ENCODE data around the gene BNIP2. TPM values are rescaled to one million over a fixed set of nuclear protein-coding genes. Genes with fewer than 3 reads are reported as not detected.

Gene BNIP2
- total RNA-seq, 2 experiments from 2014 or later: 65.3 to 108 TPM

DNA sequence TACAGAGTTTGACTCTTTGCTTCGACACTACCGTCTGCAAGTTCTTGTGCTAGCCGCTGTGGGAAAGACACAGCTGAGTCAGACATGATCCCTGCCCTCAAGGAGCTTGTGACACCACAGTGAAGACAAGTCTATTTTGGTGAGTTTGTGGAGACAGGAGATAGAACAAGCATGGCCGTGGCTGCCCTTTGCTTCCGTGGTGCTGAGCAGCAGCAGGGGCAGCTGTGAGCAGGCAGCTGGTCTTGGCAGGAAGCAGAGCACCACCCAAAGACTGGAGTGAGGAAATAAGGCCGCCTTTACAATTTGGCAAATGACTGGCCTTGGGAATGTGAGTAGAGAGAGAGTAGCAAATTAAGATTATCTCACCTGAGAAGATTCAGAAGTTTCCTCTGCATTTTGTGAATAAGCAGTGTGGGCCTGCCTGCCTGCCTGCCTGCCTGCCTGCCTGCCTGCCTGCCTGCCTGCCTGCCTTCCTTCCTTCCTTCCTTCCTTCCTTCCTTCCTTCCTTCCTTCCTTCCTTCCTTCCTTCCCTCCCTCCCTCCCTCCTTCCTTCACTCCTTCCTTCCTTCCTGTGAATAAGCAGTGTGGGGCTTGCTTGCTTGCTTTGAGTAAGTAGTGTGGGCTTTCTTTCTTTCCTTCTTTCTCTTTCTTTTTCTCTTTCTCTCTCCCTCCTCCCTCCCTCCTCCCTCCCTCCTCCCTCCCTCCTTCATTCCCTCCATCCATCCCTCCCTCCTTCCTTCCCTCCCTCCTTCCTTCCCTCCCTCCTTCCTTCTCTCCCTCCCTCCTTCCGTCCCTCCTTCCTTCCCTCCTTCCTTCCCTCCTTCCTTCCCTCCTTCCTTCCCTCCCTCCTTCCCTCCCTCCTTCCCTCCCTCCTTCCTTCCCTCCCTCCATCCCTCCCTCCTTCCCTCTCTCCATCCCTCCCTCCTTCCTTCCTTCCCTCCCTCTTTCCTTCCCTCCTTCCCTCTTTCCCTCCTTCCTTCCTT, 79.1 kb downstream of the BNIP2 start:
- H2AFZ ChIP-seq (ENCODE audit: low read length): no peak overlapping the region
- no peak for DNase-seq (ENCODE audit: low spot score)
- CTCF ChIA-PET (ENCODE audit: unreplicated experiment): no interaction called here
- no TSS peak for BruUV-seq (replicated peaks)
- TF ChIP-seq EZH2phosphoT487 (IDR thresholded peaks at IDR 0.05; ENCODE audit: borderline replicate concordance, low read depth, low read length): no peak
- TF ChIP-seq, protein P1, sequence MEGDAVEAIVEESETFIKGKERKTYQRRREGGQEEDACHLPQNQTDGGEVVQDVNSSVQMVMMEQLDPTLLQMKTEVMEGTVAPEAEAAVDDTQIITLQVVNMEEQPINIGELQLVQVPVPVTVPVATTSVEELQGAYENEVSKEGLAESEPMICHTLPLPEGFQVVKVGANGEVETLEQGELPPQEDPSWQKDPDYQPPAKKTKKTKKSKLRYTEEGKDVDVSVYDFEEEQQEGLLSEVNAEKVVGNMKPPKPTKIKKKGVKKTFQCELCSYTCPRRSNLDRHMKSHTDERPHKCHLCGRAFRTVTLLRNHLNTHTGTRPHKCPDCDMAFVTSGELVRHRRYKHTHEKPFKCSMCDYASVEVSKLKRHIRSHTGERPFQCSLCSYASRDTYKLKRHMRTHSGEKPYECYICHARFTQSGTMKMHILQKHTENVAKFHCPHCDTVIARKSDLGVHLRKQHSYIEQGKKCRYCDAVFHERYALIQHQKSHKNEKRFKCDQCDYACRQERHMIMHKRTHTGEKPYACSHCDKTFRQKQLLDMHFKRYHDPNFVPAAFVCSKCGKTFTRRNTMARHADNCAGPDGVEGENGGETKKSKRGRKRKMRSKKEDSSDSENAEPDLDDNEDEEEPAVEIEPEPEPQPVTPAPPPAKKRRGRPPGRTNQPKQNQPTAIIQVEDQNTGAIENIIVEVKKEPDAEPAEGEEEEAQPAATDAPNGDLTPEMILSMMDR (conservative IDR thresholded peaks at IDR 0.05; ENCODE audit: low read length): no peak
- H3K4me2 ChIP-seq (ENCODE audit: low read length): no peak overlapping the region
- no peaks in the 10 kb centered on the region for H3K36me3 ChIP-seq (ENCODE audit: insufficient read depth, low read length)
- H3K4me1 ChIP-seq (ENCODE audit: insufficient read depth, low read length, poor library complexity, severe bottlenecking): peaks cover 4% of the 10 kb centered on the region
- H3K79me2 ChIP-seq (ENCODE audit: insufficient read depth, low read depth, low read length): no peaks in the 10 kb centered on the region
- no peak overlapping the region for H3K27ac ChIP-seq (ENCODE audit: low read depth, low read length, poor library complexity, severe bottlenecking)
- no peaks in the 10 kb centered on the region for H4K20me1 ChIP-seq (ENCODE audit: insufficient read depth, low read length)
- 0 out of 2 replicates have a peak, but pooled peaks cover 3% of the 10 kb centered on the region for H3K9me3 ChIP-seq (ENCODE audit: low read length)
- intact Hi-C loops (cut with micrococcal nuclease; ENCODE audit: unreplicated experiment): no loop called here
- H3K9me2 ChIP-seq (ENCODE audit: insufficient read depth, low read length): no peaks in the 10 kb centered on the region
- no peak overlapping the region for H3K4me3 ChIP-seq (ENCODE audit: low read depth, low read length, poor library complexity, severe bottlenecking)
- POLR2A ChIA-PET: no interaction called here

Other genes with a start within 250 kb of the BNIP2 start
- gene GCNT3, start 77.5 kb downstream of the BNIP2 start, total RNA-seq (2014; rRNA removed; shearing (Covaris generic)): not detected in 2 replicates
- gene GCNT3, start 77.5 kb downstream of the BNIP2 start, total RNA-seq (2022): not detected in 2 replicates
- 50.5 and 69.3 TPM in 2 replicates for gene GTF2A2, start 31.8 kb downstream of the BNIP2 start, total RNA-seq (2014; rRNA removed; shearing (Covaris generic))
- 138 and 139 TPM in 2 replicates for gene GTF2A2, start 31.8 kb downstream of the BNIP2 start, total RNA-seq (2022)